Measurements from ENCODE around the gene SH3GL3.

Gene SH3GL3

GRCh38 chr15:83559310-83559966, 112.3 kb downstream of the SH3GL3 start:
- Mint-ChIP-seq H3K27ac (no peak overlapping the region), H3K4me1 (no peaks in the 10 kb centered on the region), H3K9me3 (no peaks in the 10 kb centered on the region), H3K4me3 (no peak overlapping the region), H3K36me3 (no peaks in the 10 kb centered on the region)
- ATAC-seq (peak; percentile 66), DNase-seq (ENCODE audit: low spot score in 2 of 2) (peak; percentile 6 to 68)

GRCh38 chr15:83561661-83562060, 114.5 kb downstream of the SH3GL3 start:
- no peak for DNase-seq (ENCODE audit: low spot score in 2 of 2)
- ATAC-seq, result no peak

GRCh38 chr15:83565138-83565537, 118.0 kb downstream of the SH3GL3 start:
- no peaks in the 10 kb centered on the region for H3K36me3 Mint-ChIP-seq
- no peaks in the 10 kb centered on the region for H3K4me1 Mint-ChIP-seq
- H3K9me3 Mint-ChIP-seq, result no peaks in the 10 kb centered on the region
- H3K27ac Mint-ChIP-seq, result no peak overlapping the region
- no peak for DNase-seq (ENCODE audit: low spot score in 2 of 2)
- ATAC-seq, result no peak
- H3K4me3 Mint-ChIP-seq, result no peak overlapping the region

More at GRCh38 chr15:83561661-83562060, 114.5 kb downstream of the SH3GL3 start:
- H3K4me1 Mint-ChIP-seq, result no peaks in the 10 kb centered on the region
- no peaks in the 10 kb centered on the region for H3K9me3 Mint-ChIP-seq
- no peaks in the 10 kb centered on the region for H3K36me3 Mint-ChIP-seq
- H3K4me3 Mint-ChIP-seq, result no peak overlapping the region
- H3K27ac Mint-ChIP-seq, result no peak overlapping the region

DNA sequence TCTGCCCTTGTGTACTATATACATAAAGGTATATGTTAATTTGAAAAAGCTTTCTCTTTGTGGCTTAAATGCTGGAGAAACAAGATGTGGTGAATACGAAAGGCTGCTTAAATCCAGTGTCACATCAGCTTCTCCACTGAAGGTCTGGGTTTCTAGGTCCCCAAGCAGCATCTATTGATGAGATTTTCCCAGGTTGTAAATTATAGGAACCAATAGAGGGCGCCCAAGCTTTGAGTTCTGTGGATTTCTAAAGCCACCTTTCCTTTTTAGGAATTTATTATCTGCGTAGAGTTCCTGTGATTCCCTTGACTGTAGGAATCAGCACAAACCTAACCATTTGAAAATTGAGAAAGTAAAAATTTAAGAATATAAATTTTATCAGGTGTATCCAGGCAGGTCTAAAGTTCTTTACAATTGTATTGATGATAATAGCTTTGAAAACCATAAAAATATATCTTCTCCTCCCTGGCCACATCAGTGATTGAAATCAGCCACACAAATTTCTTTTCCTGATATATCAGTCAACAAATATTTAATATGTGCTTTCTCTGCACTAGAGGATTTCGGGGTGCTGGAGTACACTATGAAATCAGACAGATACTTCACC, 118.5 kb downstream of the SH3GL3 start:
- no peak for ATAC-seq
- DNase-seq (ENCODE audit: low spot score in 2 of 2), result no peak
- H3K36me3 Mint-ChIP-seq, result no peaks in the 10 kb centered on the region
- no peak overlapping the region for H3K4me3 Mint-ChIP-seq
- H3K4me1 Mint-ChIP-seq, result no peaks in the 10 kb centered on the region
- H3K9me3 Mint-ChIP-seq, result no peaks in the 10 kb centered on the region
- no peak overlapping the region for H3K27ac Mint-ChIP-seq

DNA sequence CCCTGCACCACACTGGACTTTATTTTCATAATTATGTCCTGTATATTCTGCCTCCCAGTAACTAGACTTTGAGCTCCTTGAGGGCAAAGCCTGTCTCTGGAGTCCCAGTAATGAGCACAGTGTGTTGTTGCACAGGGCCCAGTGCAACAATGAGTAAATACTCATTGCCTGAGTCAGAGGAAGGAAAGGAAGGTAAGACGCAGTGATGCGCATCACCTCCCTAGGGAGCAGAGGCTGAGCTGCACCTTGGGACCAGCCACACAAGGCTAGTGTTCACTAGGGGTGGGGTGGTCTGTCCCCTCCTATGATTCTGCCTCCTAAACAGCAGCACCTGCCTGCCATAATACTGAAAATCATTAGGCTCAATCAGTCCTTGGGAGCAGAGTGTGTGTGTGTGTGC, 120.2 kb downstream of the SH3GL3 start:
- no peaks in the 10 kb centered on the region for H3K4me1 Mint-ChIP-seq
- no peak overlapping the region for H3K4me3 Mint-ChIP-seq
- ATAC-seq, result no peak
- H3K9me3 Mint-ChIP-seq, result no peaks in the 10 kb centered on the region
- no peak overlapping the region for H3K27ac Mint-ChIP-seq
- H3K36me3 Mint-ChIP-seq, result no peaks in the 10 kb centered on the region
- no peak for DNase-seq (ENCODE audit: low spot score in 2 of 2)

- Mint-ChIP-seq H3K4me1 (no peaks in the 10 kb centered on the region), H3K27ac (no peak overlapping the region), H3K36me3 (no peaks in the 10 kb centered on the region), H3K9me3 (no peaks in the 10 kb centered on the region), H3K4me3 (no peak overlapping the region)
- no peak for DNase-seq (ENCODE audit: low spot score in 2 of 2)
- ATAC-seq, result no peak
These were observed 122.2 kb downstream of the SH3GL3 start for GRCh38 chr15:83569341-83569740.

DNA sequence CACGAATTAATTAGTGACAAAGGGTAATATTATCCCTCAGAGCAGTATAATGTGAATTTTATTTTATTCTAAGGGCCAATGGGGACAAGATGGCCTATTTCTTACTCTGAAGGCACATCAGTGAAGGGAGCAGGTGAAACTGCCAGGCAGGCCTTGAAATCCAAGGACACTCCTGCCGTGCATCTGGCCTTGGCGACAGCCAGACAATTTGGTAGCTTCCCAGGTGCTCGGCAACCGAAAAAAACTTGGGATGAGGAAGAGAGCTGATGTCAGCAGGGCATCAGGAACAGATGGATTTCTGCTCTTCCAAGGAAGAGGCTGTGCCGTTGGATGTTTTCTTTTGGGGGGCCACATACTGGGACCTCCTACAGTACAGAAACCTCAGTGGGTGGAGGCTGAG, 123.6 kb downstream of the SH3GL3 start:
- ATAC-seq, result no peak
- Mint-ChIP-seq H3K9me3 (no peaks in the 10 kb centered on the region), H3K4me1 (no peaks in the 10 kb centered on the region)

GRCh38 chr15:83571820-83572707, 124.9 kb downstream of the SH3GL3 start:
- H3K27ac Mint-ChIP-seq, result no peak overlapping the region
- DNase-seq (ENCODE audit: low spot score in 2 of 2) (no peak), ATAC-seq (no peak)
- no peak overlapping the region for H3K4me3 Mint-ChIP-seq
- H3K4me1 Mint-ChIP-seq, result no peaks in the 10 kb centered on the region
- no peaks in the 10 kb centered on the region for H3K9me3 Mint-ChIP-seq
- H3K36me3 Mint-ChIP-seq, result no peaks in the 10 kb centered on the region

More for the DNA sequence above, 123.6 kb downstream of the SH3GL3 start:
- Mint-ChIP-seq H3K4me3 (no peak overlapping the region), H3K27ac (no peak overlapping the region), H3K36me3 (no peaks in the 10 kb centered on the region)
- no peak for DNase-seq (ENCODE audit: low spot score in 2 of 2)

GRCh38 chr15:83574345-83574744, 127.2 kb downstream of the SH3GL3 start:
- DNase-seq (ENCODE audit: low spot score in 2 of 2) (no peak), ATAC-seq (no peak)
- Mint-ChIP-seq H3K36me3 (no peaks in the 10 kb centered on the region), H3K4me3 (no peak overlapping the region), H3K9me3 (no peaks in the 10 kb centered on the region), H3K27ac (no peak overlapping the region), H3K4me1 (no peaks in the 10 kb centered on the region)

DNA sequence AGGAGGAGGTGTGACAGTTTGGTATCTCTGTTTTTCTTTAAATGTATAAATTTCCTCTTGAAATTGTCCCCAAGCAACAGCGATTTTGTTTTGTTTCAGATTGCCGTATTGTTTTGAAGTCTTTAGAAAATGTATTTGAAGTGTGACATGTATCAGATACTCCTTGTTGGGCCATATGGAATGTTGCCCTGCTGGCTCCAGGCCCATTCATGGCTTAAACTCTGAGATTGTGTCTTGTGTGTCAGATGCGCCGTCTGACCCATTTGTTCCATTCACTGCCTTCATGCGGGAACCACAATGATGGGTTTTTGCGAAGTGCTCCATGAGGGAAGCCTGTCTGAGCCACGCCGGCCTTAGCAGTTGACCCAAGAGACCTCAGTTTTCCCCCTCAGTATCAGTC, 131.6 kb downstream of the SH3GL3 start:
- Mint-ChIP-seq H3K4me1 (no peaks in the 10 kb centered on the region), H3K27ac (no peak overlapping the region), H3K4me3 (no peak overlapping the region), H3K36me3 (no peaks in the 10 kb centered on the region), H3K9me3 (no peaks in the 10 kb centered on the region)
- no peak for ATAC-seq
- DNase-seq (ENCODE audit: low spot score in 2 of 2), result no peak

DNA sequence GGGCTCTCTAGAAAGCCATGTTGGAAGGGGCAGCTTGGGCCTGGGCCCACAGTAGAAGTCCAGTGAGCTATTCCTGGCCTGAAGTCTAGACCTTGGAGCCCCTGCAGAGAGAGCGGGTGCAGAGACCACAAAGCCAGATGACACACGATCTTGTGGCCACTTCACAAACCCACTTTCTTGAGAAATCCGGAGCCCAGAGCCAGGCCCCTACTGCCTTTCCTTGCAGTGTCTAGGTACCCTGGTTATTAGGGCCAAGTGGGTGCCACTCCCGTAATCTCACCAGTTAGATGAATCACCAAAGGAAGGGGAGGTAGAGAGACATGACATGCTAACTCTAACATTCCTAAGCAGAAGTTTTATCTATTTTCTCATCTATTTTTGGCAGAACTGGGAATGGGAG, 134.2 kb downstream of the SH3GL3 start:
- DNase-seq (ENCODE audit: low spot score in 2 of 2) (no peak), ATAC-seq (no peak)
- Mint-ChIP-seq H3K4me1 (no peaks in the 10 kb centered on the region), H3K27ac (no peak overlapping the region), H3K36me3 (no peaks in the 10 kb centered on the region), H3K4me3 (no peak overlapping the region), H3K9me3 (no peaks in the 10 kb centered on the region)

DNA sequence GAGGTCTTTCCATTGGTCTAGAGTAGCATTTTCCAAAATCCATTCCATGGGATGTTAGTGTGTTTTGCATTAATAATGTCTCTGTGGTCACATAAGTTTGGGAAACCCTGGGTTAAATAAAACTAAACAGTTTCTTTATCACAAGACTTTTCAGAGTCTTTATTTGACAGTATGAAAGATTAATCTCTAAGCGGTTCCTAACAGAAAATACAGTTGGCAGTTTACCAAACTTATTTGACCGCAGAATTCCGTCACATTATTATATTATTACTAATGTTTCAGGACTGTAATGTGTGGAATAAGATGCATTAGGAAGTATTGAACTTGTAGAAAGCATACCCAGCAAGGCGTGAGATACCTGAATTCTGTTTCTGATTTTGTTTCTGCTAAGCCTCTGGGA, 135.2 kb downstream of the SH3GL3 start:
- Mint-ChIP-seq H3K27ac (no peak overlapping the region), H3K4me1 (no peaks in the 10 kb centered on the region), H3K4me3 (no peak overlapping the region), H3K9me3 (no peaks in the 10 kb centered on the region), H3K36me3 (no peaks in the 10 kb centered on the region)
- DNase-seq (ENCODE audit: low spot score in 2 of 2) (no peak), ATAC-seq (no peak)

- Mint-ChIP-seq H3K9me3 (no peaks in the 10 kb centered on the region), H3K4me3 (no peak overlapping the region), H3K36me3 (no peaks in the 10 kb centered on the region), H3K4me1 (no peaks in the 10 kb centered on the region), H3K27ac (no peak overlapping the region)
- ATAC-seq (no peak), DNase-seq (ENCODE audit: low spot score in 2 of 2) (no peak)
These were observed 138.6 kb downstream of the SH3GL3 start for GRCh38 chr15:83585601-83586335.

DNA sequence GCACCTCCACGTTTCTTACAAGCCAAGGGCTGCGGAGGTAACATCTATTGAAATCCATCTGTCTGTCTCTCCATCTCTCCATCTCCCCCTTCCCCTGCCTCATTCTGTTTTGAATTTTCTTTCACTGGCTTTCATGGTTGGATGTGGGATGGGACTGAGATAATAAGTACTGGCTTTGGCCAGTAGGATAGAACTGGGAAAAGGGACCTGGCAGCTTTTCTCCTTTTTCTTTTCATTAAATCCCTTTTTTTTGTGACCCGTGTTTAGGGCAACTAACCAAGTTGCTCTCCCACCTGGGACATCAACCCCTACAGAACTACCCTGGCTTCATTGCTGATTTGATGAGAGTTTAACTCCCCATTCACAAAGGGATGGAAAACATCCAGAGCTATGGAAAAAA, 139.9 kb downstream of the SH3GL3 start:
- Mint-ChIP-seq H3K36me3 (no peaks in the 10 kb centered on the region), H3K4me1 (no peaks in the 10 kb centered on the region), H3K27ac (no peak overlapping the region), H3K9me3 (no peaks in the 10 kb centered on the region), H3K4me3 (no peak overlapping the region)
- ATAC-seq (no peak), DNase-seq (ENCODE audit: low spot score in 2 of 2) (no peak)

- Mint-ChIP-seq H3K36me3 (no peaks in the 10 kb centered on the region), H3K4me3 (no peak overlapping the region), H3K27ac (no peak overlapping the region), H3K9me3 (no peaks in the 10 kb centered on the region), H3K4me1 (no peaks in the 10 kb centered on the region)
- ATAC-seq, result no peak
- DNase-seq (ENCODE audit: low spot score in 2 of 2), result no peak
These were observed 141.3 kb downstream of the SH3GL3 start for GRCh38 chr15:83588441-83588840.

Data from stimulated activated effector memory CD8-positive, alpha-beta T cell treated with anti-CD3 and anti-CD28 coated beads, Interleukin-12 subunit alpha, Interleukin-12 subunit beta, amount 100 ng/mL, for 72 hours (primary cell).